Gastroesophageal sphincter (tissue), 4 donors: ENCODE data around the gene LBR. TPM values are rescaled to one million over a fixed set of nuclear protein-coding genes. Genes with fewer than 3 reads are reported as not detected.

Experiments used
- ATAC-seq: fragments of 150-250 bp; one replicate; pipeline ENCODE4 v1.9.1; 2016; ENCODE audit warnings: mild to moderate bottlenecking, moderate library complexity
- H3K27ac ChIP-seq, 4 donors: fragments of 200-600 bp; sonication (generic) in 3 of 4; 1 replicate in 3 of 4; 2 replicates in 1 of 4; pipeline ENCODE4 v1.5.1; 2016 to 2019
- H3K27me3 ChIP-seq: fragments of 200-600 bp; sonication (generic); one replicate; pipeline ENCODE4 v1.5.1; 2019
- H3K36me3 ChIP-seq, 2 donors: fragments of 200-600 bp; sonication (generic); one replicate each; pipeline ENCODE4 v1.5.1; 2019; ENCODE audit warnings: control low read depth in 1 of 2
- H3K4me1 ChIP-seq, 3 donors: fragments of 200-600 bp; sonication (generic); 1 replicate in 2 of 3; 2 replicates in 1 of 3; pipeline ENCODE4 v1.5.1; 2016 to 2019; ENCODE audit warnings: control low read depth in 2 of 3
- H3K4me3 ChIP-seq, 2 donors: fragments of 200-600 bp; sonication (generic); one replicate each; pipeline ENCODE4 v1.5.1; 2019; ENCODE audit warnings: mild to moderate bottlenecking in 1 of 2, moderate library complexity in 1 of 2
- H3K9me3 ChIP-seq, 3 donors: fragments of 200-600 bp; sonication (generic); one replicate each; pipeline ENCODE4 v1.5.1; 2017 to 2019; ENCODE audit warnings: control low read depth in 2 of 3
- CTCF ChIP-seq, 4 experiments: fragments of 200-600 bp in 2 of 4; fragments of 450-650 bp in 2 of 4; sonication (generic) in 1 of 4; IDR thresholded peaks; one replicate each; pipeline ENCODE4 v1.5.1; 2017 to 2019; ENCODE audit warnings: antibody characterized with exemption in 4 of 4, mild to moderate bottlenecking in 2 of 4, moderate library complexity in 2 of 4
- EP300 ChIP-seq: sonication (generic); formaldehyde crosslinking; IDR thresholded peaks from one replicate; pipeline ENCODE4 v1.6.1; 2017; ENCODE audit warnings: antibody characterized with exemption, mild to moderate bottlenecking
- POLR2A ChIP-seq, 2 donors: fragments of 450-650 bp; IDR thresholded peaks; one replicate each; pipeline ENCODE4 v1.6.1; 2017; ENCODE audit warnings: antibody characterized with exemption in 2 of 2, mild to moderate bottlenecking in 2 of 2, moderate library complexity in 1 of 2
- POLR2AphosphoS5 ChIP-seq: sonication (generic); formaldehyde crosslinking; IDR thresholded peaks from one replicate; pipeline ENCODE4 v1.6.1; 2017; ENCODE audit warnings: antibody characterized with exemption
- WGBS, 2 donors: methylation state at CpG; one replicate each; pipeline ENCODE4 v1.1.5; 2018; ENCODE audit warnings: low coverage in 1 of 2; 5-methylcytosine and 5-hydroxymethylcytosine counted together
- total RNA-seq, 4 donors: library from RNA; depleted of rRNA; stranded (reverse); fragments of >200 nt; gene quantifications; one replicate each; pipeline ENCODE4 v1.1.0, GENCODE V29; 2016

Gene LBR
- total RNA-seq, 4 donors from 2014 or later: 78.2 to 139 (median 92.8) TPM

- Histone ChIP-seq H3K36me3 (peaks cover 0 to 6% of the 10 kb centered on the region in 2 donors), H3K27ac (peak overlapping the region; percentile 96 to 99 (median 98)), H3K27me3 (no peaks in the 10 kb centered on the region), H3K4me3 (peak overlapping the region; percentile 90 to 99), H3K4me1 (peaks cover 10 to 65% (median 29%) of the 10 kb centered on the region in 3 donors), H3K9me3 (no peaks in the 10 kb centered on the region)
- 7 to 9% methylated on average over 14 to 19 of the region's 36 CpGs for WGBS, 2 donors
- ATAC-seq: no peak
- TF ChIP-seq CTCF (IDR thresholded peaks at IDR 0.05) (no peak), POLR2AphosphoS5 (peak; percentile 25), POLR2A (IDR thresholded peaks at IDR 0.05) (no peak)
Measured at GRCh38 chr1:225426395-225427234, 1.2 kb downstream of the LBR start.

- Histone ChIP-seq H3K4me3 (peak overlapping the region; percentile 90 to 99), H3K27ac (peak overlapping the region; percentile 96 to 99 (median 98)), H3K4me1 (peaks cover 10 to 78% (median 29%) of the 10 kb centered on the region in 3 donors), H3K9me3 (no peaks in the 10 kb centered on the region), H3K27me3 (no peaks in the 10 kb centered on the region), H3K36me3 (peaks cover 0 to 18% of the 10 kb centered on the region in 2 donors)
- WGBS, 2 donors: 25 to 26% methylated on average over 4 to 5 of the region's 5 CpGs
- ATAC-seq: no peak
- peak; percentile 60 for TF ChIP-seq POLR2AphosphoS5
- TF ChIP-seq POLR2A (IDR thresholded peaks at IDR 0.05): no peak
- TF ChIP-seq EP300: no peak
- no peak for TF ChIP-seq CTCF (IDR thresholded peaks at IDR 0.05)
Measured at GRCh38 chr1:225425201-225425786, 2.5 kb downstream of the LBR start.

GRCh38 chr1:225424562-225425200 lies 3.2 kb downstream of the LBR start:
- peak overlapping the region; percentile 51 to 99 (median 98) for H3K27ac ChIP-seq
- H3K27me3 ChIP-seq: no peaks in the 10 kb centered on the region
- peak overlapping the region; percentile 5 to 90 for H3K4me3 ChIP-seq
- peaks cover 0 to 24% of the 10 kb centered on the region in 2 donors for H3K36me3 ChIP-seq
- H3K9me3 ChIP-seq: no peaks in the 10 kb centered on the region
- H3K4me1 ChIP-seq: peaks cover 10 to 80% (median 29%) of the 10 kb centered on the region in 3 donors
- TF ChIP-seq CTCF (IDR thresholded peaks at IDR 0.05) (no peak), POLR2AphosphoS5 (no peak), POLR2A (IDR thresholded peaks at IDR 0.05) (no peak), EP300 (no peak)
- ATAC-seq: no peak
- 60 to 76% methylated on average over 4 to 5 of the region's 6 CpGs for WGBS, 2 donors

- peak overlapping the region; percentile 20 to 99 (median 60) for H3K27ac ChIP-seq
- WGBS, 2 donors: 13 to 43% methylated on average over 2 of the region's 2 CpGs
- no peaks in the 10 kb centered on the region for H3K9me3 ChIP-seq
- peak overlapping the region in 1 of 2 donors; percentile 5 for H3K4me3 ChIP-seq
- H3K27me3 ChIP-seq: no peaks in the 10 kb centered on the region
- H3K36me3 ChIP-seq: peaks cover 4 to 36% of the 10 kb centered on the region in 2 donors
- TF ChIP-seq EP300: no peak
- TF ChIP-seq CTCF (IDR thresholded peaks at IDR 0.05): no peak
- TF ChIP-seq POLR2A (IDR thresholded peaks at IDR 0.05): no peak
- TF ChIP-seq POLR2AphosphoS5: no peak
- ATAC-seq: no peak
- peaks cover 10 to 69% (median 29%) of the 10 kb centered on the region in 3 donors for H3K4me1 ChIP-seq
Measured at GRCh38 chr1:225423518-225423855, 4.4 kb downstream of the LBR start.
